Measurements from ENCODE around the gene CBLB.
A peak's percentile ranks its signal among the peaks of the same experiment; 100 is the strongest.

Gene CBLB

GRCh38 chr3:105791131-105791530, 77.7 kb downstream of the CBLB start:
- Mint-ChIP-seq H3K36me3 (ENCODE audit: low read depth) (peaks cover 39% of the 10 kb centered on the region), H3K4me1 (ENCODE audit: low read depth) (peaks cover 32% of the 10 kb centered on the region), H3K9me3 (peaks cover 3% of the 10 kb centered on the region), H3K27ac (no peak overlapping the region), H3K4me3 (no peak overlapping the region), H3K27me3 (ENCODE audit: low read depth) (no peaks in the 10 kb centered on the region)
- no peak for DNase-seq (ENCODE audit: low spot score)

GRCh38 chr3:105790534-105790933, 78.3 kb downstream of the CBLB start:
- no peak overlapping the region for H3K27ac Mint-ChIP-seq
- H3K9me3 Mint-ChIP-seq, result no peaks in the 10 kb centered on the region
- peaks cover 38% of the 10 kb centered on the region for H3K36me3 Mint-ChIP-seq (ENCODE audit: low read depth)

GRCh38 chr3:105788593-105788992, 80.2 kb downstream of the CBLB start:
- Mint-ChIP-seq H3K27me3 (ENCODE audit: low read depth) (no peaks in the 10 kb centered on the region), H3K4me3 (no peak overlapping the region), H3K4me1 (ENCODE audit: low read depth) (peaks cover 37% of the 10 kb centered on the region), H3K27ac (no peak overlapping the region), H3K9me3 (no peaks in the 10 kb centered on the region), H3K36me3 (ENCODE audit: low read depth) (peaks cover 44% of the 10 kb centered on the region)
- DNase-seq (ENCODE audit: low spot score), result no peak

More at GRCh38 chr3:105790534-105790933, 78.3 kb downstream of the CBLB start:
- no peak for DNase-seq (ENCODE audit: low spot score)
- Mint-ChIP-seq H3K4me3 (no peak overlapping the region), H3K4me1 (ENCODE audit: low read depth) (peaks cover 31% of the 10 kb centered on the region), H3K27me3 (ENCODE audit: low read depth) (no peaks in the 10 kb centered on the region)

- Mint-ChIP-seq H3K4me1 (ENCODE audit: low read depth) (peaks cover 33% of the 10 kb centered on the region), H3K27ac (no peak overlapping the region), H3K9me3 (no peaks in the 10 kb centered on the region), H3K4me3 (no peak overlapping the region), H3K36me3 (ENCODE audit: low read depth) (peaks cover 39% of the 10 kb centered on the region), H3K27me3 (ENCODE audit: low read depth) (no peaks in the 10 kb centered on the region)
- DNase-seq (ENCODE audit: low spot score), result no peak
These were observed 81.4 kb downstream of the CBLB start for GRCh38 chr3:105787453-105787852.

- Mint-ChIP-seq H3K9me3 (no peaks in the 10 kb centered on the region), H3K36me3 (ENCODE audit: low read depth) (peaks cover 39% of the 10 kb centered on the region), H3K4me3 (no peak overlapping the region), H3K27me3 (ENCODE audit: low read depth) (no peaks in the 10 kb centered on the region), H3K27ac (no peak overlapping the region), H3K4me1 (ENCODE audit: low read depth) (peaks cover 31% of the 10 kb centered on the region)
- no peak for DNase-seq (ENCODE audit: low spot score)
These were observed 81.8 kb downstream of the CBLB start for GRCh38 chr3:105786990-105787389.

GRCh38 chr3:105786241-105786640, 82.6 kb downstream of the CBLB start:
- Mint-ChIP-seq H3K36me3 (ENCODE audit: low read depth) (peaks cover 41% of the 10 kb centered on the region), H3K4me1 (ENCODE audit: low read depth) (peaks cover 31% of the 10 kb centered on the region), H3K4me3 (no peak overlapping the region), H3K9me3 (no peaks in the 10 kb centered on the region), H3K27ac (no peak overlapping the region), H3K27me3 (ENCODE audit: low read depth) (no peaks in the 10 kb centered on the region)
- no peak for DNase-seq (ENCODE audit: low spot score)

GRCh38 chr3:105785803-105786202, 83.0 kb downstream of the CBLB start:
- peaks cover 45% of the 10 kb centered on the region for H3K36me3 Mint-ChIP-seq (ENCODE audit: low read depth)
- H3K4me1 Mint-ChIP-seq (ENCODE audit: low read depth), result peaks cover 29% of the 10 kb centered on the region

GRCh38 chr3:105783631-105784030, 85.2 kb downstream of the CBLB start:
- no peaks in the 10 kb centered on the region for H3K27me3 Mint-ChIP-seq (ENCODE audit: low read depth)
- H3K27ac Mint-ChIP-seq, result no peak overlapping the region
- H3K36me3 Mint-ChIP-seq (ENCODE audit: low read depth), result peaks cover 45% of the 10 kb centered on the region
- H3K4me3 Mint-ChIP-seq, result no peak overlapping the region
- peaks cover 23% of the 10 kb centered on the region for H3K4me1 Mint-ChIP-seq (ENCODE audit: low read depth)
- H3K9me3 Mint-ChIP-seq, result no peaks in the 10 kb centered on the region
- DNase-seq (ENCODE audit: low spot score), result no peak

More at GRCh38 chr3:105785803-105786202, 83.0 kb downstream of the CBLB start:
- H3K9me3 Mint-ChIP-seq, result no peaks in the 10 kb centered on the region
- H3K4me3 Mint-ChIP-seq, result no peak overlapping the region
- no peak for DNase-seq (ENCODE audit: low spot score)
- no peaks in the 10 kb centered on the region for H3K27me3 Mint-ChIP-seq (ENCODE audit: low read depth)
- no peak overlapping the region for H3K27ac Mint-ChIP-seq

- Mint-ChIP-seq H3K9me3 (no peaks in the 10 kb centered on the region), H3K4me3 (no peak overlapping the region)
- DNase-seq (ENCODE audit: low spot score), result no peak
These were observed 86.9 kb downstream of the CBLB start for GRCh38 chr3:105781871-105782270.

GRCh38 chr3:105780107-105780506, 88.7 kb downstream of the CBLB start:
- Mint-ChIP-seq H3K27ac (no peak overlapping the region), H3K27me3 (ENCODE audit: low read depth) (no peaks in the 10 kb centered on the region), H3K4me3 (no peak overlapping the region), H3K9me3 (no peaks in the 10 kb centered on the region), H3K4me1 (ENCODE audit: low read depth) (peaks cover 28% of the 10 kb centered on the region), H3K36me3 (ENCODE audit: low read depth) (peaks cover 42% of the 10 kb centered on the region)
- DNase-seq (ENCODE audit: low spot score), result no peak

More at GRCh38 chr3:105781871-105782270, 86.9 kb downstream of the CBLB start:
- H3K4me1 Mint-ChIP-seq (ENCODE audit: low read depth), result peaks cover 21% of the 10 kb centered on the region
- H3K36me3 Mint-ChIP-seq (ENCODE audit: low read depth), result peaks cover 43% of the 10 kb centered on the region
- H3K27ac Mint-ChIP-seq, result no peak overlapping the region
- no peaks in the 10 kb centered on the region for H3K27me3 Mint-ChIP-seq (ENCODE audit: low read depth)

GRCh38 chr3:105775368-105775767, 93.4 kb downstream of the CBLB start:
- Mint-ChIP-seq H3K4me1 (ENCODE audit: low read depth) (peaks cover 53% of the 10 kb centered on the region), H3K27ac (peak overlapping the region; percentile 41), H3K36me3 (ENCODE audit: low read depth) (peaks cover 57% of the 10 kb centered on the region), H3K27me3 (ENCODE audit: low read depth) (no peaks in the 10 kb centered on the region), H3K4me3 (peak overlapping the region; percentile 32), H3K9me3 (peaks cover 14% of the 10 kb centered on the region)
- DNase-seq (ENCODE audit: low spot score), result no peak

- peaks cover 18% of the 10 kb centered on the region for H3K9me3 Mint-ChIP-seq
- peak overlapping the region; percentile 54 for H3K27ac Mint-ChIP-seq
- no peak for DNase-seq (ENCODE audit: low spot score)
- H3K4me3 Mint-ChIP-seq, result peak overlapping the region; percentile 27
- no peaks in the 10 kb centered on the region for H3K27me3 Mint-ChIP-seq (ENCODE audit: low read depth)
- H3K4me1 Mint-ChIP-seq (ENCODE audit: low read depth), result peaks cover 56% of the 10 kb centered on the region
- peaks cover 57% of the 10 kb centered on the region for H3K36me3 Mint-ChIP-seq (ENCODE audit: low read depth)
These were observed 94.2 kb downstream of the CBLB start for GRCh38 chr3:105774444-105775180.

- Mint-ChIP-seq H3K27me3 (ENCODE audit: low read depth) (no peaks in the 10 kb centered on the region), H3K36me3 (ENCODE audit: low read depth) (peaks cover 64% of the 10 kb centered on the region), H3K4me3 (no peak overlapping the region)
These were observed 95.5 kb downstream of the CBLB start for GRCh38 chr3:105773291-105773690.

GRCh38 chr3:105772635-105773034, 96.2 kb downstream of the CBLB start:
- DNase-seq (ENCODE audit: low spot score), result no peak
- Mint-ChIP-seq H3K36me3 (ENCODE audit: low read depth) (peaks cover 66% of the 10 kb centered on the region), H3K4me1 (ENCODE audit: low read depth) (peaks cover 64% of the 10 kb centered on the region), H3K9me3 (peaks cover 26% of the 10 kb centered on the region), H3K4me3 (no peak overlapping the region), H3K27ac (no peak overlapping the region), H3K27me3 (ENCODE audit: low read depth) (no peaks in the 10 kb centered on the region)

More at GRCh38 chr3:105773291-105773690, 95.5 kb downstream of the CBLB start:
- Mint-ChIP-seq H3K4me1 (ENCODE audit: low read depth) (peaks cover 61% of the 10 kb centered on the region), H3K27ac (no peak overlapping the region), H3K9me3 (peaks cover 26% of the 10 kb centered on the region)
- DNase-seq (ENCODE audit: low spot score), result no peak

- no peaks in the 10 kb centered on the region for H3K27me3 Mint-ChIP-seq (ENCODE audit: low read depth)
- H3K9me3 Mint-ChIP-seq, result peaks cover 26% of the 10 kb centered on the region
- DNase-seq (ENCODE audit: low spot score), result no peak
- H3K36me3 Mint-ChIP-seq (ENCODE audit: low read depth), result peaks cover 63% of the 10 kb centered on the region
- H3K4me1 Mint-ChIP-seq (ENCODE audit: low read depth), result peaks cover 73% of the 10 kb centered on the region
- no peak overlapping the region for H3K4me3 Mint-ChIP-seq
- H3K27ac Mint-ChIP-seq, result no peak overlapping the region
These were observed 97.4 kb downstream of the CBLB start for GRCh38 chr3:105771392-105771791.

All from T-helper 2 cell treated with Interferon-gamma antibody and Interleukin-4, amounts not matched to agents 5 μg/mL and 100 μg/mL, for 36 hours (primary cell).